GM13977 (cell line): ENCODE measurements around the gene VPS4A.

Experiments used
- DNase-seq: peaks from one replicate; pipeline ENCODE4 v3.0.0; 2012; ENCODE audit warnings: low spot score
- CTCF ChIP-seq: IDR thresholded peaks from 2 replicates; pipeline ENCODE4 v1.5.1; 2012; ENCODE audit warnings: mild to moderate bottlenecking, control low read depth; ENCODE audit not compliant: insufficient read depth; ENCODE audit errors: extremely low read depth, missing control alignments
- in situ Hi-C: fragments of 300-500 bp; cut with MboI; formaldehyde crosslinking; loops from one replicate; pipeline ENCODE4 v1.12.0; 2022; ENCODE audit warnings: low sequenced_read_pairs, low pct_unique_long_range_greater_than_20kb, mixed read lengths, inconsistent platforms; ENCODE audit not compliant: unreplicated experiment

Gene VPS4A

GRCh38 chr16:69324585-69325253, 13.6 kb downstream of the VPS4A start:
- in situ Hi-C loops = no loop called here
- no peak for TF ChIP-seq CTCF
- no peak for DNase-seq

DNA sequence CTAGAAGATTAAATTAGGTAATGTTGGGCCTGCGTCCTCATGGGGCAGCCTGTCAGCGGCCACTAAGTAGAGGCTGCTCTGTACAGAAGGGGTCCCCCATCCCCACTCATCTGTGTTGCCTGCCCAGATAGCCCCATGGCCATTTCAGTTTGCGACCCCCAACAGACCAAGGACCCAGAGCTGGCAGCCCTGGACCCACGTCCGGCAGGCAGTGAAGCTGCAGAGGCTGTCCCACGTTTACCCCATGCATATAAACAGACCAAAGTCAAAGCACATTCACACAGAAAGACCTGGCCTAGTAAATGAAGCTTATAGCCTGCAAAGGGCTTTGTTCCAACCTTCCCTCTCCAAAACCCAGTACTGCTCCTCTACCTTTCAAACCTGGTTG, 14.6 kb downstream of the VPS4A start:
- DNase-seq = no peak
- no peak for TF ChIP-seq CTCF
- in situ Hi-C loops = no loop called here

GRCh38 chr16:69326172-69326873, 15.2 kb downstream of the VPS4A start:
- in situ Hi-C loops = no loop called here
- no peak for TF ChIP-seq CTCF
- DNase-seq = no peak

- no peak for DNase-seq
- in situ Hi-C loops = no loop called here
- no peak for TF ChIP-seq CTCF
Measured at GRCh38 chr16:69327585-69328310, 16.6 kb downstream of the VPS4A start.

- DNase-seq = no peak
- TF ChIP-seq CTCF = no peak
- in situ Hi-C loops = no loop called here
Measured at GRCh38 chr16:69328854-69329316, 17.7 kb downstream of the VPS4A start.

- no peak for TF ChIP-seq CTCF
- in situ Hi-C loops = no loop called here
Measured at GRCh38 chr16:69329369-69330285, 18.5 kb downstream of the VPS4A start.

More at GRCh38 chr16:69329369-69330285, 18.5 kb downstream of the VPS4A start:
- peak; percentile 71 for DNase-seq
